WTC11 (cell line): Measurements from ENCODE around the gene SMYD1. TPM values are rescaled to one million over a fixed set of nuclear protein-coding genes. Genes with fewer than 3 reads are reported as not detected.

Source experiments
- ATAC-seq: fragments of 200-7000 bp; cut with Tn5 transposase; 2 replicates; pipeline ENCODE4 v1.10.0; 2021; ENCODE audit warnings: mild to moderate bottlenecking, moderate library complexity
- CTCF ChIA-PET: fragments of 300-600 bp; sonication (Branson Sonifier 250); formaldehyde crosslinking; loops from one replicate; lab custom pipeline; 2021; ENCODE audit warnings: antibody characterized with exemption; lab: Charles Lee
- POLR2A ChIA-PET: fragments of 350-600 bp; sonication (Branson Sonifier 250); formaldehyde crosslinking; loops from one replicate; lab custom pipeline; 2021; ENCODE audit warnings: antibody characterized with exemption; lab: Charles Lee
- DNase-seq: peaks from one replicate; pipeline ENCODE4 v3.0.0; 2021; ENCODE audit warnings: low spot score
- H3K27ac Mint-ChIP-seq: 2 replicates; pipeline ENCODE4 v1.8.0; 2021; ENCODE audit warnings: mixed read lengths
- H3K27me3 Mint-ChIP-seq: 2 replicates; pipeline ENCODE4 v1.8.0; 2021; ENCODE audit warnings: low read depth, mild to moderate bottlenecking, moderate library complexity, mixed read lengths
- H3K36me3 Mint-ChIP-seq: 2 replicates; pipeline ENCODE4 v1.8.0; 2021; ENCODE audit warnings: mixed read lengths
- H3K4me1 Mint-ChIP-seq: 2 replicates; pipeline ENCODE4 v1.8.0; 2022; ENCODE audit warnings: mixed read lengths
- H3K4me3 Mint-ChIP-seq: 2 replicates; pipeline ENCODE4 v1.8.0; 2021; ENCODE audit warnings: mild to moderate bottlenecking, moderate library complexity, mixed read lengths
- H3K9me3 Mint-ChIP-seq: 2 replicates; pipeline ENCODE4 v1.8.0; 2021; ENCODE audit warnings: mixed read lengths
- ATF1 ChIP-seq: sonication (generic); formaldehyde crosslinking; IDR thresholded peaks from 2 replicates; pipeline ENCODE4 v1.8.1; 2023; ENCODE audit warnings: mild to moderate bottlenecking, moderate library complexity, missing genetic modification reagents
- CBFB ChIP-seq: sonication (generic); formaldehyde crosslinking; IDR thresholded peaks from 2 replicates; pipeline ENCODE4 v1.8.1; 2022; ENCODE audit warnings: mild to moderate bottlenecking, low read depth, missing genetic modification reagents
- EMX1 ChIP-seq: fragments of 250-450 bp; sonication (Bioruptor Pico); IDR thresholded peaks from 2 replicates; pipeline ENCODE4 v1.8.0; 2021; ENCODE audit warnings: mild to moderate bottlenecking
- HMGA2 ChIP-seq: fragments of 250-450 bp; sonication (Bioruptor Pico); IDR thresholded peaks from 2 replicates; pipeline ENCODE4 v1.4.0; 2021; ENCODE audit warnings: mild to moderate bottlenecking, moderate library complexity
- NR3C1 ChIP-seq: sonication (generic); formaldehyde crosslinking; conservative IDR thresholded peaks from 2 replicates; pipeline ENCODE4 v1.8.1; 2023; ENCODE audit warnings: low read depth, mild to moderate bottlenecking, missing genetic modification reagents
- PRDM15 ChIP-seq: sonication (generic); formaldehyde crosslinking; IDR thresholded peaks from 2 replicates; pipeline ENCODE4 v1.8.0; 2022; ENCODE audit warnings: missing genetic modification reagents
- RELA ChIP-seq: sonication (generic); formaldehyde crosslinking; IDR thresholded peaks from 2 replicates; pipeline ENCODE4 v1.8.1; 2022; ENCODE audit warnings: missing genetic modification reagents, mild to moderate bottlenecking, borderline replicate concordance
- TCF7 ChIP-seq: sonication (generic); formaldehyde crosslinking; IDR thresholded peaks from 2 replicates; pipeline ENCODE4 v1.8.0; 2022; ENCODE audit warnings: mild to moderate bottlenecking, low read depth, missing genetic modification reagents, moderate library complexity
- ZBTB21 ChIP-seq: sonication (generic); formaldehyde crosslinking; IDR thresholded peaks from 2 replicates; pipeline ENCODE4 v1.8.1; 2023; ENCODE audit warnings: mild to moderate bottlenecking, missing genetic modification reagents, borderline replicate concordance
- ZNF121 ChIP-seq: sonication (generic); formaldehyde crosslinking; IDR thresholded peaks from 2 replicates; pipeline ENCODE4 v1.8.0; 2023; ENCODE audit warnings: missing genetic modification reagents
- ZNF423 ChIP-seq: fragments of 250-450 bp; sonication (Bioruptor Pico); IDR thresholded peaks from 2 replicates; pipeline ENCODE4 v2.1.2; 2022; ENCODE audit warnings: mild to moderate bottlenecking, moderate library complexity
- total RNA-seq: library from RNA; stranded (reverse); gene quantifications from 3 replicates; pipeline ENCODE4 v1.2.3, GENCODE V29; 2021
- TF ChIP-seq, protein P1 (sequence below): sonication (generic); formaldehyde crosslinking; IDR thresholded peaks from 2 replicates; pipeline ENCODE4 v1.8.0; 2023; ENCODE audit warnings: missing genetic modification reagents
- TF ChIP-seq, protein P2 (sequence below): sonication (generic); formaldehyde crosslinking; IDR thresholded peaks from 2 replicates; pipeline ENCODE4 v1.8.1; 2022; ENCODE audit warnings: mild to moderate bottlenecking, moderate library complexity, missing genetic modification reagents
- TF ChIP-seq, protein P3 (sequence below): sonication (generic); formaldehyde crosslinking; IDR thresholded peaks from 2 replicates; pipeline ENCODE4 v1.8.0; 2023; ENCODE audit warnings: missing genetic modification reagents, mild to moderate bottlenecking, borderline replicate concordance
- TF ChIP-seq, protein P4 (sequence below): fragments of 250-450 bp; sonication (Bioruptor Pico); IDR thresholded peaks from 2 replicates; pipeline ENCODE4 v1.8.0; 2021; ENCODE audit warnings: mild to moderate bottlenecking

SMYD1 gene
- total RNA-seq, 1 experiment from 2014 or later: not detected

DNA sequence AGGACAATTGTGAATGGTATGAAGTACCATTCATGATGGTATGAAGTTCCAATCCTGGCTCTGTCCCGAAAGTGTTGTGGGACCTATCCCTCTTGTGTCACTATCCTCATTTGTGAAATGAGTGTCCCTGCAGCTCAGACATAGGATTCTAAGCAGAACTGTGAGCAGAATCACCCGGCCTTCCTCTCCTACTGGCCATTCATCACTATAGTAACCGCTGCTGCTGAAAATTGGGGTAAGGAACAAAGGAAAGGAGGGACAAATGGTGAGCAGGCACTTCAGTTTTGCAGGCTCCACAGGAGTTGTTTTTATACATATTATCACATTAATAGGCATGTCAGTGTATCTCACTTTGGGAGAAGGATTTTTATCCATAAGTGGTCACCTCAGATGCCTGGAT, 27.4 kb downstream of the SMYD1 start:
- Mint-ChIP-seq H3K27ac (no peak overlapping the region), H3K4me1 (peaks cover 20% of the 10 kb centered on the region), H3K4me3 (no peak overlapping the region), H3K36me3 (no peaks in the 10 kb centered on the region), H3K27me3 (no peaks in the 10 kb centered on the region), H3K9me3 (no peaks in the 10 kb centered on the region; the same call in 1 of the 2 replicates)
- ChIA-PET CTCF (interaction anchor here (2.5 kb wide), 1 partner anchor 35 kb away, joined by 11 read pairs; no protein-coding TSS in a partner anchor), POLR2A (no interaction called here)
- DNase-seq (no peak), ATAC-seq (no peak)
- TF ChIP-seq ATF1: no peak

- ChIA-PET POLR2A (no interaction called here), CTCF (interaction anchor here (1.3 to 2.5 kb wide), 2 partner anchors 36 to 63 kb away, joined by 3 to 11 read pairs; no protein-coding TSS in a partner anchor)
- H3K27me3 Mint-ChIP-seq: no peaks in the 10 kb centered on the region
- no peaks in the 10 kb centered on the region for H3K9me3 Mint-ChIP-seq
- peaks cover 29% of the 10 kb centered on the region for H3K4me1 Mint-ChIP-seq
- ATAC-seq (no peak), DNase-seq (no peak)
- H3K4me3 Mint-ChIP-seq: no peak overlapping the region
- H3K36me3 Mint-ChIP-seq: no peaks in the 10 kb centered on the region
- no peak overlapping the region for H3K27ac Mint-ChIP-seq
- TF ChIP-seq ZNF423 (CRISPR knock-in tag): no peak
- no peak for TF ChIP-seq EMX1 (CRISPR knock-in tag)
- TF ChIP-seq, protein P1, sequence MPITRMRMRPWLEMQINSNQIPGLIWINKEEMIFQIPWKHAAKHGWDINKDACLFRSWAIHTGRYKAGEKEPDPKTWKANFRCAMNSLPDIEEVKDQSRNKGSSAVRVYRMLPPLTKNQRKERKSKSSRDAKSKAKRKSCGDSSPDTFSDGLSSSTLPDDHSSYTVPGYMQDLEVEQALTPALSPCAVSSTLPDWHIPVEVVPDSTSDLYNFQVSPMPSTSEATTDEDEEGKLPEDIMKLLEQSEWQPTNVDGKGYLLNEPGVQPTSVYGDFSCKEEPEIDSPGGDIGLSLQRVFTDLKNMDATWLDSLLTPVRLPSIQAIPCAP: no peak
- TF ChIP-seq, protein P2, sequence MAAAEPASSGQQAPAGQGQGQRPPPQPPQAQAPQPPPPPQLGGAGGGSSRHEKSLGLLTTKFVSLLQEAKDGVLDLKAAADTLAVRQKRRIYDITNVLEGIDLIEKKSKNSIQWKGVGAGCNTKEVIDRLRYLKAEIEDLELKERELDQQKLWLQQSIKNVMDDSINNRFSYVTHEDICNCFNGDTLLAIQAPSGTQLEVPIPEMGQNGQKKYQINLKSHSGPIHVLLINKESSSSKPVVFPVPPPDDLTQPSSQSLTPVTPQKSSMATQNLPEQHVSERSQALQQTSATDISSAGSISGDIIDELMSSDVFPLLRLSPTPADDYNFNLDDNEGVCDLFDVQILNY (CRISPR knock-in tag): no peak
- no peak for TF ChIP-seq RELA (CRISPR knock-in tag)
- no peak for TF ChIP-seq PRDM15 (CRISPR knock-in tag)
- TF ChIP-seq HMGA2: no peak
- TF ChIP-seq, protein P3, sequence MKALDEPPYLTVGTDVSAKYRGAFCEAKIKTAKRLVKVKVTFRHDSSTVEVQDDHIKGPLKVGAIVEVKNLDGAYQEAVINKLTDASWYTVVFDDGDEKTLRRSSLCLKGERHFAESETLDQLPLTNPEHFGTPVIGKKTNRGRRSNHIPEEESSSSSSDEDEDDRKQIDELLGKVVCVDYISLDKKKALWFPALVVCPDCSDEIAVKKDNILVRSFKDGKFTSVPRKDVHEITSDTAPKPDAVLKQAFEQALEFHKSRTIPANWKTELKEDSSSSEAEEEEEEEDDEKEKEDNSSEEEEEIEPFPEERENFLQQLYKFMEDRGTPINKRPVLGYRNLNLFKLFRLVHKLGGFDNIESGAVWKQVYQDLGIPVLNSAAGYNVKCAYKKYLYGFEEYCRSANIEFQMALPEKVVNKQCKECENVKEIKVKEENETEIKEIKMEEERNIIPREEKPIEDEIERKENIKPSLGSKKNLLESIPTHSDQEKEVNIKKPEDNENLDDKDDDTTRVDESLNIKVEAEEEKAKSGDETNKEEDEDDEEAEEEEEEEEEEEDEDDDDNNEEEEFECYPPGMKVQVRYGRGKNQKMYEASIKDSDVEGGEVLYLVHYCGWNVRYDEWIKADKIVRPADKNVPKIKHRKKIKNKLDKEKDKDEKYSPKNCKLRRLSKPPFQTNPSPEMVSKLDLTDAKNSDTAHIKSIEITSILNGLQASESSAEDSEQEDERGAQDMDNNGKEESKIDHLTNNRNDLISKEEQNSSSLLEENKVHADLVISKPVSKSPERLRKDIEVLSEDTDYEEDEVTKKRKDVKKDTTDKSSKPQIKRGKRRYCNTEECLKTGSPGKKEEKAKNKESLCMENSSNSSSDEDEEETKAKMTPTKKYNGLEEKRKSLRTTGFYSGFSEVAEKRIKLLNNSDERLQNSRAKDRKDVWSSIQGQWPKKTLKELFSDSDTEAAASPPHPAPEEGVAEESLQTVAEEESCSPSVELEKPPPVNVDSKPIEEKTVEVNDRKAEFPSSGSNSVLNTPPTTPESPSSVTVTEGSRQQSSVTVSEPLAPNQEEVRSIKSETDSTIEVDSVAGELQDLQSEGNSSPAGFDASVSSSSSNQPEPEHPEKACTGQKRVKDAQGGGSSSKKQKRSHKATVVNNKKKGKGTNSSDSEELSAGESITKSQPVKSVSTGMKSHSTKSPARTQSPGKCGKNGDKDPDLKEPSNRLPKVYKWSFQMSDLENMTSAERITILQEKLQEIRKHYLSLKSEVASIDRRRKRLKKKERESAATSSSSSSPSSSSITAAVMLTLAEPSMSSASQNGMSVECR (CRISPR knock-in tag): no peak
- TF ChIP-seq ZNF121 (CRISPR knock-in tag): no peak
- TF ChIP-seq NR3C1 (CRISPR knock-in tag): no peak
- no peak for TF ChIP-seq TCF7
- TF ChIP-seq, protein P4, sequence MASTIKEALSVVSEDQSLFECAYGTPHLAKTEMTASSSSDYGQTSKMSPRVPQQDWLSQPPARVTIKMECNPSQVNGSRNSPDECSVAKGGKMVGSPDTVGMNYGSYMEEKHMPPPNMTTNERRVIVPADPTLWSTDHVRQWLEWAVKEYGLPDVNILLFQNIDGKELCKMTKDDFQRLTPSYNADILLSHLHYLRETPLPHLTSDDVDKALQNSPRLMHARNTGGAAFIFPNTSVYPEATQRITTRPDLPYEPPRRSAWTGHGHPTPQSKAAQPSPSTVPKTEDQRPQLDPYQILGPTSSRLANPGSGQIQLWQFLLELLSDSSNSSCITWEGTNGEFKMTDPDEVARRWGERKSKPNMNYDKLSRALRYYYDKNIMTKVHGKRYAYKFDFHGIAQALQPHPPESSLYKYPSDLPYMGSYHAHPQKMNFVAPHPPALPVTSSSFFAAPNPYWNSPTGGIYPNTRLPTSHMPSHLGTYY (CRISPR knock-in tag): no peak
- no peak for TF ChIP-seq CBFB (CRISPR knock-in tag)
- TF ChIP-seq ZBTB21: no peak
These were observed 29.1 kb downstream of the SMYD1 start for GRCh38 chr2:88096708-88097107.
